EH (cell line): ENCODE data around the gene AKAP6.

Source experiments
- DNase-seq: peaks from one replicate; pipeline ENCODE4 v3.0.0-alpha.2; 2015; ENCODE audit warnings: low read depth

The AKAP6 gene

DNA sequence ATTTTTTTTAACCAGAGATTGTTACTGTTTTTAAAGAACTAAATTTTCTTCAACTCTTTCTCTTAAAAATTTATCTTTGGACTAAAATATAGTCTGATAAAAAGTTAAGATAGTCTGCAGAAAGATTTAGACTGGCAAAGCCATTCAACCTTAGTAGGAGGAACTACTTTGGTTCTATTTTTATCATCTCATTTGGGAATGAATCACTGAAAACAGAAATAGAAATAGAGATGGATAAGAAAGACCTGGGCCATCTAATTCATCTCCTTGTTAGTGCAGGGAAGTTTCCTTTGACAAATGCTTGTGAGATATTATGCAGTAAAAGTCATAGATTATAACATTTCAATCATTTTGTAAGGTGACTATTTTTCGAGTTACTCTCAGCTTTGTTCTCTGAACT is 346.3 kb downstream of the AKAP6 start:
- DNase-seq: peak; percentile 32

DNA sequence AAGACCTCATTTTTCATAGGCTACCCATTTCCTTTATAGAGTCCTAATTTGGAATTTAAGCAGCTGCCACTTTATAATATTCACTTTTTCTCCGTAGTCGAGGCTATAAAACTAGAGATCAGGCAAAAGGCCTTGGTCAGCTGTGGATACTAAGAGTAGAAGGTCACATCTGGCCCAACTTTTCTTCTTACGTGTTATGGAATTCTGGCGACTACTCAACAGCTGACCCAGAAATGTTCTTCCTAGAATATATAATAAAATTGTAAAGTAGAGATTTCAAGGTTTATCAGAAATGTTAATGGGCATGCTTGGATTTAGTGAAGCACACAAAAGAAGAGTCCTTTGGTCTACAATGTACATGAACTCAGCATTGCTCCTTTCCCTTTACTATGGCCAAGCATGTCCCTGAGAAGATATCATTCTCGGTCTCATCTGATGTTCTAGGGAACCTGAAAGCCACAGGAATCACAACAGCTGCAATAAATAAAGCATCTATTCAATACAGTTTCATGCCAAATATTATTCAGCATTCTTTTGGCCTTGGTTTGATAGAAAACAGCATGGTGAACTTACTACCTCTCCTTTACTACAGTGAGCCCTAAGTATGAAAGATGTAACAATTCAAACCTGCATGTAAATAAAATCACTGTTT is 348.2 kb downstream of the AKAP6 start:
- DNase-seq: no peak

DNA sequence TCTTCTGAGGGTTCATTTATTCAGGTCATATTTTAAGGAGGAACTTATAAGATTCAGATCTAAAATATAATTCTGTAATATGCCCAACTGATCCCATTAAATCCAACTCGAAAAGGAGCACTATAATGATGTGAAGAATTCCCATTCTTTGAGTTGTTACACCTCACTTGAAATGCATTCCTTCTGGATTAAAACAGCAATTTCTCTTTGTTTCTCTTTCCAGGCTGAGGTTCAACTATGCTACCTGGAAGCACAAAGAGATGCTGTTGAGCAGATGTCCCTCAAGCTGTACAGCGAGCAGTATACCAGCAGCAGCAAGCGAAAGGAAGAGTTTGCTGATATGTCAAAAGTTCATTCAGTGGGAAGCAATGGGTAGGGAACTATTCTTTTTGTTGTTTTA is 349.0 kb downstream of the AKAP6 start:
- DNase-seq: no peak

DNA sequence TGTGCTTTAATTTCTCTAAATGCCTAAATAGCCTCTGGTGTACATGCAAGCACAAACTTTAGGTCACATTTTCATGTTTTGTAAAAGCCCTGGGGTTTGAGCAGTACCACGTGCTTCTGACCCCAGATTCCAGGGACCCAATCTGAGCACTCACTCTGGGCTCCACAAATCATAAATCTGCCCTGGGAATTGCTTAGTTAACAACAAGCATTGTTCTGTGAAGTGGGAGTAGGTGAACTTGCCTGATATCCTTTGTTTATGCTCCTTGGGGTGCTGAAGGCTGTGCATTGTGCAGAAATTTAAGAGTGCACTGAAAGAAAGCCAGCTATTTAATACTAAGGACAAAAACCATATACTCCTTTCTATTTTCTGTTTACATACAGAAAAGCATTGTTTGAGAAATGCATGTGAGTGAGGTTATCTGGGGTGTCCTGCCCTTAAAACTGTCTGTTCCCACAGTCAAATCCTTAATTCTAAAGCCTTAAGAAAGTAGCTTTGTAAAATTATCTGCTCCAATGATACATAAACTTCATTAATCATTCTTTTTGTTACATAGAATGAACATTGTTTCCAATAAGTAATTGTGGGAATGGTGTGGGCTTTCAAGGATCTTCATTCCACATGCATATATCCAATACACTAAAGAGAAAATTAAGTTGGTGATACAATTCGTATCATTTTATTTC is 351.0 kb downstream of the AKAP6 start:
- no peak for DNase-seq

DNA sequence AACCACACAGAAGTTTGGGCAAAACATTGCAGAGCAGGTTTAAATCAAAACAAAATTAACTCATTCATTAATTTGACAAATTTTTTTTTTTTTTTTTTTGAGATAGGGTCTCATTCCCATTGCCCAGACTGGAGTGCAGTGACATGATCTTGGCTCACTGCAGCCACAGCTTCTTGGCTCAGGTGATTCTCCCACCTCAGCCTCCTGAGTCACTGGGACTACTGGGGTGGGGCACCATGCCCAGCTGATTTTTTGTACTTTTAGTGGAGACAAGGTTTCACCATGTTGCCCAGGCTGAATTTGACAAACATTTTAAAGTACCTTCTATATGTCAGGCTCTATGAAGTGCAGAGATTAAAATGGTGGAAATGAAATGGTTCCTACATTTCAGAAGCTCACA is 352.5 kb downstream of the AKAP6 start:
- no peak for DNase-seq

DNA sequence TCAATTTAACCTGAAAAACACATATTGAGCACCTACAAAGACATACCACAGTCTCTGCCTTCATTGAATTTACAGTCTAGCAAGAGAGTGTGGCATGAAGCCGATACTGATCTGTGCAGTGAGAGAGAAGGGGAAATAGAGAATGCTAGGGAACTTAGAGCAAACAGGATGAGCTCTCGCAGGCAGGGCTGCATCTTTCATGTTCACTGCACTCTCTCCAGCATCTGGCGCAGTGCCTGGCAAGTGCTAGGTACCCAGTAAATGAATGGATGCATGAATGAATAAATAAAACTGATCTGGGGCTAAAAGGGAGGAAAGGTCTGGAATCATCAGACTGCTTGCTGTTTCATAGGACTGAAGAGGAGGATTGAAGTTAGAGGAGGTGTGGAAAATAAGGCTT is 353.1 kb downstream of the AKAP6 start:
- DNase-seq: no peak

DNA sequence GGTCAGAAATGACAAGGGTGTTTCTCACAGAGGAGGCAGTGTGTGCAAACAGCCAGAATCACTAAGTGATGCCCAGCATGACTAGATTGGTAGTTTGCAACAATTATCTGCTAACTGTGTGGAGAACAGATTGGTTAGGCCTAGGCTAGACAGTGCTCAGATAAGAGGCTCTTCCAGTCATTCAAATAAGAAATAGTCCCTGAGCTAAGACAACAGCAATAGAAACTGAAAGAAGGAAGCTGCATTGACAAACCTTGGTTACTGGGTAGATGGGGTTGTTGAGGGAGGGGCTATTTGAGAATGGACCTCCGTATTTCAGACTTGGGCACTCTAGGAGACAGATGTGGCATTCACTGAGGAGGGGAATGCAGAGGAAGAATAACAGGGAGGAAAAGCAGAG is 354.6 kb downstream of the AKAP6 start:
- no peak for DNase-seq

DNA sequence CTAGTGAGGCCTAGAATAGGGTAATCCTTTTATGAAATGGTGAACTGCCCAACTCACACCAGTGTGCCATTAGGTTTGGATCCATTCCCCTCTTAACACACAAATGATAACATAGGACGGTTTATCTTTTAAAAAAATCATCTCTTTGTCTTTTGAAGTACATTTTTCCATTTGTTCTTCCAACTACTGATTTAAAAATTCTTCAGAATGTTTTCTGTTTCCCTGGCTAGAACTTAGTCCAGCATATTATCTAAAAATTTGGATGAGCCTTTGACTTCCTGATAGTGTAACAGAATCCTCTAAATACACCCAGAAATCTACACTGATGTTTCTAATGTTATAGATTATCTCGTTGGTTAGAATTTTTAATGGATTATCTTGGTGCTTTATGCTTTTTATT is 359.8 kb downstream of the AKAP6 start:
- DNase-seq: no peak

DNA sequence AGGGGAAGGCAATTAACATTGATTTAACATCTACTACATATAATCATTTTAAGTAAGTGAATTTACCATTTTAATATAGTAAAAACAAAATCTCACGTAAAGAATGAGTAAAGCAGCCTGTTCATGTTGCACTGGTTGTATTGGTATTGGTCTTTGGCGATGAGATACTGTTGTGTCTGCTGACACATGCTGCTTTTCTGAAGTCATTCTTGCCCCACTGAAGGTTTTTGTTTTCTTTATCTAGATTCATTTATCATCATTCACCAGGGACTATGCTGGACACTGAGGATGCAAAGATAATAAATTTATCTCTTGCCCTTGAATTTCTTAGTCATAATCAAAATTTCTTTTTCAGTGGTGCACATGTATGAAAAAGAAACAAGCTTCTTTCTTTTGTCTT is 363.3 kb downstream of the AKAP6 start:
- DNase-seq: peak; percentile 5

DNA sequence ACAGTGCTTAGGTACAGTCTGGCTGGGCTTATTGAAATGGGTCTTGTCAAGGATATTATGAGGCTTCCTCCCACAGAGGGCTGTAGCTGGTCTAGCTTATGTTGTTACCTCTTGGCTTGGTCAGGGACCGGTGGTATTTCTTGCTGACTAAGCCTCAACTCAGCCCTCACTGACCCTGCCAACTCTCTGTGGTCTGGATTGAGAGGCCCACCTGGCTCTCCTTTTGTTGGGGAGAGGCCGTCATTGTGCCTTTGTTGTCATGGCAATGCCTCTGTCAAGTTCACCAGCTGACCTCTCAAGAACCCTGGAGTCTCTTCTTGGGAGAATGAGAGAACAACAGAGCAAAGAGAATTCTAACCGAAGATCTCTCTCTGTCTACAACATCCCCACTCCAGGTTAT is 364.0 kb downstream of the AKAP6 start:
- peak; percentile 12 for DNase-seq

DNA sequence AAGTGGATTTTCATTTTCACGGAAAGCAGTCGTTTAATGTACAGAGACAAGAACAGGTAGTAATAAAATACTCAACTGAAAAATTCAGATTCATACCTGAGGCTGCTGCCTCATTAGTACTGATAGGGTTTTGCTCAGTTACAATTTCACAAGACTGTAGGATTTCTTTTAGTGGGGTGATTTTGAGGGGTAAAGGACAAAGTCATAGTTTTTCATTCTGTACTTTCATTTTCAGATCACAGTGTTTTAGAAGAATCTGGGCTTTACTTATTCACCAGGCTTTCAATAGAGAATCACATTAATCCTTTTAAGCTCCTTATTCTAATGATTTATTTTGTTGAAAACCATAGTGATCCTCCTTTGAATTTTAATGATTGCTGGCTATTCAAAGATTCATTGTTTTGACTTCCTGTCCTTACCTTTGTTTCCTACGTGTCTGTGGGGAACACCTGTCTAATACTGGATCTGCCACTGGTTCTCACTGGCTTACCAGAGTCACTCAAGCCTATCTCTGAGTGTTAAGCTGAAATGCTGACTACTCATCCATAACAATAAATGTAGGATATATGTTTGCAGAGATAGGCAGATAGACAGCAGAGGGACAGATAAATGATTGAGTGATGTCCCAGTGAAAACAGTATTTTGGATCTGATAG is 365.8 kb downstream of the AKAP6 start:
- DNase-seq: no peak

DNA sequence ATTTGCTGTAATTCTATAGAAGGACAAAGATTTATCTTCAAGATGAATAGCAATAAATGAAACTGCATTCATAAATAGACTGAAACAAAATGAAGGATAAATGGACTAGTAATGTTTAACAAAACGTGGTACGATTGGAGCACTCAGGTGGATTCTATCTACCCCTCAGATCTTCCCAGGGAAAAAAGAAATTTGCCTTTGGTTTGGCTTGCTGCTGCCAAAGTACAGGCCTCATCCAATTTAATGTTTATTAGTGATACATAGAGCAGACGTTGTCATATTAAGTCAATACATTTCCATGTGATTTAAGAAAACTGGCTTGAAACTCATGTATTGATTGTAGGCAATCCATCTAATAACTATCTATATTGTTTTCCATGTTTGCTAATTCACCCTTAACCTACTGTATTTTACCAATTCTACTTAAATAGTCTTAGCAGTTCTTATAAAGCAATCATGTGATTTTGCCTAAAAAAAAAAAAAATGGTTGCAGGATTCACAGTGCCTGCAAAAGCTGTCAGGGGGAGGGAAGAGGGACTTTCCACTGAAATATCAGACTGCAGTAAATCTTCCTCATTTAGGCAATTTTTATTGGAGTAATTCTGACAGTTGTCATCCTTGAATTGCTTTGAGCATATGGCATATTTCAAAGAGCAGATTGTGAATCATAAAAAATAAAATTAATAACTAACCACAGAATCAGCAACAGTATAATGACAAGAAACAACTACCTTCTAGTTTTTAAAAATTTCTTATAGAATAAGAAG is 367.4 kb downstream of the AKAP6 start:
- DNase-seq: no peak

DNA sequence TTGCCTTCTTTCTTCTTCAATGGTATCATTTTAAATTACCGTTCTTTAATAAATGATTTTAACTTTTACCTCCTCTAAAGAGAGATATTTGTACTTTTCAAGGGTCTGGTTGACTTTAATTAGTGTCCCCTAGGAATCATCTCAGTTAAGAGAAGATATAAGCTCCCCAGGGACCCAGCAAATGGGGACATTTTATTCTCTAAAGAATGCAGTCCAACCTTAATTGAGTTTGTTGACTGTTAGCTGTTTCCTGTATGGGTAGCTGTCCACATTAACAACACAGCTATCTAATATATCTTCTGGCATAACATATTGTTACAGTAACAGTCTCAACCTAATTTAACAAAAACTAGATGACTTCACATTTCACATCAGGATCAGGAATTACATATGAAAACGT is 368.0 kb downstream of the AKAP6 start:
- no peak for DNase-seq

DNA sequence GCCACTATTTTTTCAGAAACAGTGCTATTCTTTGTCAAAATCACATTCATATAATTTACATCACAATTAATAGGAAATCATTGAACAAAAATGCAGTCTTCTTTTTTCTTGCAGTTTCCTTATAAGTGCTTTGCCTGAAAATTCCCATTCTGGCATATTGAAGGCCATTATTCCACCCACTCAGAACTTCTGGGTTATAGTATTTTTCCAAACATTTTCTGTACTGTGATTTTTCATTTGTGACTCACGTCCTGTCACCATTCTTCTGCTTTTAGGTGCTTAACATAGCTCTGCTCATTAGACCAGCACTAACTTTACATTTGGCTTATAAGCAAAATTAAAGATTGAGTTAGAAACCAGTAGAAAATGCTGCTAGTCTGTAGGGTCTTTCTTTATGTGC is 368.6 kb downstream of the AKAP6 start:
- DNase-seq: peak; percentile 80

DNA sequence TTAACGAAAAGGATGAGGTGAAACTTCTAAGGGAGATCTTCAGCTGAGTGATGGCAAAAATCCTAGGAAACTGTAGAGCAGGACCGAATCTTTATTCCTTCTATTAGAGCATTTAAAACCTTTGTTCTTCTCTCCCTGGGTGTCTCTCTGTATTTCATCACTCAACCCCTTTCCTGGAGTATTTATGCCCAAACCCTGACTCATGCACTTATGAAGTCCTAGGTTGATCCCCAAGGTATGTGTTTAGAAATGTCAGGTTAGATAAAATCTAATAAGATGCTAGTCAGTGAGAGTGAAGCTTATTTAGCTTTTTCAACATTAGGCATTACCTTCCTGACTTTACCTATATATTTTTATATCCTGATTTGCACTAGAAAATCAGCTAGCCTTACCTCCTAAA is 369.7 kb downstream of the AKAP6 start:
- peak; percentile 17 for DNase-seq

DNA sequence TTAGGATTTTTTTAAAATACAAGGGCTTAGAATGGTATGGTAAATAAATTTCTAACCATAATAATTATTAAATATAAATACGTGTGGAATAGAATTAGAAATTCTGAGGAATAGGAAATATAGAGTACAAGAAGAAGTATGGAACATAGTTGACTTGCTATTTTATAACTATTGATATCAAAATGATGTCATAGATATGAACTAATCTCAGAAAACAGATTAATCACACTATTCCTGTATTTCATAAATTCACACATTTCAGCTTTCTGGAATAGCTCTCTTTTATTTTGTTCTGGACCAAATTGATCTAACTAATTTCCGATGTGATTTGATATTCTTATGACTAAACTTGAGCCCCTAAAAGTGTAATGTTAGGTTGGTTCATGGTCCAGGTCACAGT is 372.4 kb downstream of the AKAP6 start:
- DNase-seq: no peak

DNA sequence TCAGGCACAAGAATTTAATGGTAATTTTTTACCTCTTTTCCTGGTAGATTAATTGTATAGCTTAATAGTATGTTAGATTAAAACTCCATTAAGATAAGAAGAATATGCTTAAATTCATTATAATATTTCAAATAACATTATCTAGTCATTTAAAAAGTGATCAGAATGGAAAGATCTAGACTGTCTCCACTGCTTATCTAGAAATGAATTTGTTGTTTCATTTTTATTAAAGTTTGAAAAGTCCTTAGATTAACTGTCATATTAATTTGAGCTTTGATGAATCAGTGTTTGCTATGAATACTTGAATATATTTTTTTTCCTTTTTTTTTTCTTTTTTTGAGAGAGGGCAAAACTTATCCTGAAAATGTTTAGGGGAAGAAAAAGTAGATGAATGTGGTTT is 373.0 kb downstream of the AKAP6 start:
- DNase-seq: no peak

DNA sequence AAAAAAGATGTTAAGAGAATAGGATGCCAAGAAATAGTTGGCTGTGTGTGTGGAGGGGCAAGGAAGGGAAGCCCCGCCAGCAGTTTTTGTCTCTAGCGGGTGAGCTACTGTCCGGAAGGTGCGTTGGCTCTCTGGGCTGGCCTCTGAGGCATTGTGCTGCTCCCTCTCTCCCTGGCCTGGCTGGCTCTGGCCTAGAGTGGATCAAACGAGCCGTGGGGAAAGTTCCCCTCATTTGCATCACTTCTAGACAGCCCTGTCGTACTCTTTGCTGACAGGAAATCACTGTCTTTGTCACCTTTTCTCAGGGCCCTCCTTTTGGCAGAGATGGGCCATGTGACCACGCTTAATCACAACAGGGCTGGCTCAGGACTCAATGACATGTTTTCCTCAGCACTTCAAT is 373.5 kb downstream of the AKAP6 start:
- DNase-seq: peak; percentile 2

DNA sequence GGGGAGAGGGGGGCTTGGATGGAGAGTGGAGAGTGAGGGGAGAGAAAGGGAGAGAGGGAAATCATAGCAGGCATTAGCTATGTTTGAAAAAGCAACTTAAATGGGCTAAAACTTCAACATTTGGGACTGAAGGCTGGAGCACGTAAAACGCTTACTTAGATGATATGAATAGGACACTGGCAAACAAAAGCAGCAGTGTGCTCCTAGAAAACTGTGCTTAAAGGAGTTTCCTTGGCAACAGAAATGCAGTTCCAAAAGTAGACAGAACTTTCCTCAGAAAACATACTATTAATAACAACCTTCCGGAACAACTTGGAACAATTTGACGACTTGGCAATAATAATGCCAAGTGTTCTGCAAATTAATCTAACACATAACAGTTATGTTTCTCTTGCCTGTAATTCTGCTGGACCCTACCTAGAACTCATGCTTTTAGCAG is 374.1 kb downstream of the AKAP6 start:
- peak; percentile 15 for DNase-seq

DNA sequence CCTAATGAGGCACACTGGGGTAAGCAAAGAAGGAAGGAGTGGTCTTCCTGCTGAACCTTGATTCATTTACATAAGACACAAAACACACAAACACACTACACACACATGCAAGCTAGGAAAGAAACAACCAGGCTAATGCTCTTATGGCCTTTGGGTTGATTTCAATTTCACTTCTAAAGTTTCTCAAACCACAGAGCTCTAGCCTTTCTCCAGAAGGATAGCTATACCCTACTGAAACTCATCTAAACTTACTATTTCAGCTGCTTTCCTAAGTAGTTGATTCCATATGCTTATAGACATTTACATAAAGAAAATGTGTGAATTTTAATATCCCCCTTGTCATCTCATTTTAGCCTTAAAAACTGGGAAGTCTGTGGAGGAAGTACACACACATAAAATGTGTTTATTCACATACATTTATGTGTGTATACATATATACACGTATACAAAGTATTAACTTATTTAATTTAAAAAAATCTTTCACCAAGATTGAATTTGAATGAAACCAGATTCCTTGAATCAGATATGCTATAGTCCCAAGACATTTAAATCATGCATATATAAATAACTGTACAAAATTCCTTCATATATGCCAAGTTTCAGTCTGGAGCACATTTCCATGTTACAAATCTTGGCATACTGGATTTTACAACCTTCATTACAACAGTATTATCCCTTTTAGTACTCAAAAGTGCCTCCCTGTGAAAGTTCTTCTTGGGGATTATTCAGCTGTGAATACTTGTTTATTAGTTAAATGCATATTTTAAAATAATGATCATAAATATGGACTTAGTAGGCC is 377.8 kb downstream of the AKAP6 start:
- DNase-seq: no peak

DNA sequence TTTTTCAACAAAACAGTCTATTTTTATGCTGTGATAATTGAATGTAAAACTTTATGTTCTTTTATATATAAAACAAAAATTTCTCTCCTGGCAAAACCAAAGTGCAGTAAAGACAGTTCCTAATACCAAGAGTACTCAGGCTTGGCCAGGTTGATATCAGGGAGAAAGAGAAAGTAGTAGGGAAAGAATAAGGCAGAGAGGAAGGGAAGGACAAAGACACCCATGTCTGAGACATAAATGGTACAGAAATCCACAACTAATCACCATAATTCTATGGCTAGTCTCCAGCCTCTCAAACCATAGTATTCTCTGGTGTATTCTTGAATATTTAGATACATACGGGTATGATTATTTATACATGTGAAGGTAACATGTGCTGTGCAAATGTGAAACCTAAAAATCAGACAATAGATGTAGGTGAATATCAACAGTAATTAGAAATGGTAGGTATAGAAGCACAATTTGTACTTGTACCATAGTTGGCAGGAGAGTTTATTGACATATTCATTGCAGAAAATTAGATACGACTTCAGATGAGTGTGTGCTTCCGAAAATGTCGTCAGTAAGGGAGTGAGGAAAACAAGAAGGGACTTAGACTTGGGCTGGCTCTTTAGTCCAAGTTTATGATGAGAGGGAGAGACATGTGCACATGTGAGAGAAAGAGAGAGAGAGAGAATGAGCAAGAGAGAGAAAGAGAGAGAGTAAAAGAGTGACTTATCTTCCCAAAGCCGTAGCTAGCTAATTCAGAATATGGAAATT is 378.8 kb downstream of the AKAP6 start:
- no peak for DNase-seq
